Esophagus squamous epithelium (tissue), 5 donors: ENCODE measurements around the gene CDC42BPG. TPM values are rescaled to one million over a fixed set of nuclear protein-coding genes. Genes with fewer than 3 reads are reported as not detected.

Experiments used
- DNase-seq: peaks from one replicate; lab custom pipeline; 2025; lab: John Stamatoyannopoulos, UW
- H3K27ac ChIP-seq, 4 donors: fragments of 200-600 bp; sonication (generic); one replicate each; pipeline ENCODE4 v1.5.1; 2016 to 2019; ENCODE audit warnings: mild to moderate bottlenecking in 1 of 4
- H3K27me3 ChIP-seq, 4 donors: fragments of 200-600 bp; sonication (generic); 1 replicate in 3 of 4; 2 replicates in 1 of 4; pipeline versions ENCODE4 v1.5.1 to v1.6.0; 2017 to 2021; ENCODE audit warnings: antibody characterized with exemption in 1 of 4
- H3K36me3 ChIP-seq, 3 donors: fragments of 200-600 bp; sonication (generic); one replicate each; pipeline ENCODE4 v1.5.1; 2016 to 2019
- H3K4me1 ChIP-seq, 3 donors: fragments of 200-600 bp; sonication (generic); one replicate each; pipeline ENCODE4 v1.5.1; 2017 to 2019
- H3K4me3 ChIP-seq, 4 donors: fragments of 200-600 bp; sonication (generic); 1 replicate in 3 of 4; 2 replicates in 1 of 4; pipeline ENCODE4 v1.5.1; 2016 to 2019; ENCODE audit warnings: mild to moderate bottlenecking in 2 of 4, moderate library complexity in 1 of 4
- H3K9me3 ChIP-seq, 3 donors: fragments of 200-600 bp; sonication (generic); one replicate each; pipeline ENCODE4 v1.5.1; 2016 to 2019
- CTCF ChIP-seq, 6 experiments: fragments of 450-650 bp in 4 of 6; fragments of 200-600 bp in 2 of 6; sonication (generic) in 2 of 6; IDR thresholded peaks; one replicate each; pipeline ENCODE4 v1.5.1; 2016 to 2019; ENCODE audit warnings: antibody characterized with exemption in 6 of 6, mild to moderate bottlenecking in 4 of 6, moderate library complexity in 4 of 6
- POLR2A ChIP-seq, 4 donors: fragments of 450-650 bp; IDR thresholded peaks; one replicate each; pipeline ENCODE4 v1.6.1; 2017; ENCODE audit warnings: antibody characterized with exemption in 4 of 4, mild to moderate bottlenecking in 4 of 4, moderate library complexity in 3 of 4
- WGBS, 2 donors: methylation state at CpG; one replicate each; pipeline ENCODE4 v1.1.5; 2018; 5-methylcytosine and 5-hydroxymethylcytosine counted together
- intact Hi-C: fragments of 100-400 bp; cut with DNase I; formaldehyde crosslinking; loops from one replicate; pipeline ENCODE4 v1.15.0; 2022
- total RNA-seq, 4 donors: library from RNA; depleted of rRNA; stranded (reverse); fragments of >200 nt; gene quantifications; one replicate each; pipeline ENCODE4 v1.1.0, GENCODE V29; 2016
- donor health status: DM: yes; HTN: yes; CAD: no.

Gene CDC42BPG
- total RNA-seq, 4 donors from 2014 or later, result 16.4 to 48.5 (median 25.0) TPM

GRCh38 chr11:64777449-64778222 is 66.8 kb downstream of the CDC42BPG start:
- Histone ChIP-seq H3K4me3 (peak overlapping the region; percentile 86 to 99 (median 94)), H3K27ac (peak overlapping the region; percentile 99 to 100 (median 100)), H3K27me3 (no peaks in the 10 kb centered on the region), H3K36me3 (peaks cover 23 to 43% (median 32%) of the 10 kb centered on the region in 3 donors), H3K4me1 (peaks cover 21 to 57% (median 33%) of the 10 kb centered on the region in 3 donors), H3K9me3 (no peaks in the 10 kb centered on the region)
- intact Hi-C loops, result no loop called here
- 0% methylated on average over 5 to 7 of the region's 98 CpGs for whole genome bisulfite sequencing, 2 donors
- peak; percentile 43 for DNase-seq
- TF ChIP-seq CTCF (IDR thresholded peaks at IDR 0.05) (no peak), POLR2A (IDR thresholded peaks at IDR 0.05) (peak in 1 of 4 donors; percentile 28)

- Histone ChIP-seq H3K27me3 (no peaks in the 10 kb centered on the region), H3K4me1 (peaks cover 21 to 65% (median 36%) of the 10 kb centered on the region in 3 donors), H3K27ac (peak overlapping the region; percentile 99 to 100 (median 100)), H3K36me3 (peaks cover 24 to 50% (median 36%) of the 10 kb centered on the region in 3 donors), H3K4me3 (peak overlapping the region; percentile 86 to 99 (median 94)), H3K9me3 (no peaks in the 10 kb centered on the region)
- intact Hi-C loops, result no loop called here
- DNase-seq, result no peak
- no peak for TF ChIP-seq POLR2A (IDR thresholded peaks at IDR 0.05)
- no peak for TF ChIP-seq CTCF (IDR thresholded peaks at IDR 0.05)
- WGBS, 2 donors, result 17 to 18% methylated on average over 3 of the region's 3 CpGs
Measured at GRCh38 chr11:64776875-64777274, 67.6 kb downstream of the CDC42BPG start.

- peaks cover 27 to 55% (median 36%) of the 10 kb centered on the region in 3 donors for H3K36me3 ChIP-seq
- TF ChIP-seq POLR2A (IDR thresholded peaks at IDR 0.05) (no peak), CTCF (IDR thresholded peaks at IDR 0.05) (no peak)
- peak overlapping the region in 2 of 4 donors; percentile 99 to 100 for H3K27ac ChIP-seq
- peak overlapping the region; percentile 86 to 99 (median 94) for H3K4me3 ChIP-seq
- WGBS, 2 donors, result 42 to 54% methylated on average over 6 of the region's 6 CpGs
- peaks cover 21 to 69% (median 36%) of the 10 kb centered on the region in 3 donors for H3K4me1 ChIP-seq
- intact Hi-C loops, result no loop called here
- no peaks in the 10 kb centered on the region for H3K9me3 ChIP-seq
- no peak for DNase-seq
- no peaks in the 10 kb centered on the region for H3K27me3 ChIP-seq
Measured at GRCh38 chr11:64776425-64776824, 68.0 kb downstream of the CDC42BPG start.

- Histone ChIP-seq H3K4me1 (peaks cover 15 to 72% (median 30%) of the 10 kb centered on the region in 3 donors), H3K36me3 (peaks cover 45 to 78% (median 57%) of the 10 kb centered on the region in 3 donors), H3K4me3 (no peak overlapping the region), H3K27ac (no peak overlapping the region), H3K27me3 (no peaks in the 10 kb centered on the region), H3K9me3 (no peaks in the 10 kb centered on the region)
- TF ChIP-seq POLR2A (IDR thresholded peaks at IDR 0.05) (no peak), CTCF (IDR thresholded peaks at IDR 0.05) (no peak)
- intact Hi-C loops, result no loop called here
- 71 to 78% methylated on average over 5 of the region's 5 CpGs for WGBS, 2 donors
- no peak for DNase-seq
Measured at GRCh38 chr11:64774144-64774543, 70.3 kb downstream of the CDC42BPG start.

Other genes with a start within 250 kb of the CDC42BPG start
- gene NRXN2, start 121.5 kb downstream of the CDC42BPG start, total RNA-seq, result under 1 TPM in 1 of 4 donors, not detected in 3; 0.38 TPM
- 10 to 100 TPM in 1 of 4 donors, 1 to 10 TPM in 3; 2.6 to 13.2 (median 4.9) TPM for gene RASGRP2, start 100.5 kb downstream of the CDC42BPG start, total RNA-seq
- under 1 TPM; 0.27 to 0.95 (median 0.39) TPM for gene PYGM, start 84.7 kb downstream of the CDC42BPG start, total RNA-seq
- gene SF1, start 66.1 kb downstream of the CDC42BPG start, total RNA-seq, result 100 to 1,000 TPM; 136 to 292 (median 223) TPM
- 1 to 10 TPM; 3.6 to 9.0 (median 6.1) TPM for gene MAP4K2, start 41.4 kb downstream of the CDC42BPG start, total RNA-seq
- 10 to 100 TPM; 14.9 to 23.3 (median 17.0) TPM for gene MEN1, start 34.1 kb downstream of the CDC42BPG start, total RNA-seq
- gene EHD1, start 34.0 kb upstream of the CDC42BPG start, total RNA-seq, result 10 to 100 TPM; 29.5 to 44.0 (median 31.8) TPM
- 10 to 100 TPM; 14.1 to 26.1 (median 19.6) TPM for gene ATG2A, start 72.6 kb upstream of the CDC42BPG start, total RNA-seq
- gene PPP2R5B, start 80.0 kb upstream of the CDC42BPG start, total RNA-seq, result 10 to 100 TPM in 1 of 4 donors, 1 to 10 TPM in 3; 7.7 to 10.5 (median 8.6) TPM
- gene GPHA2, start 91.2 kb upstream of the CDC42BPG start, total RNA-seq, result not detected
- gene MAJIN, start 127.5 kb upstream of the CDC42BPG start, total RNA-seq, result not detected
- under 1 TPM in 2 of 4 donors, not detected in 2; 0.38 to 0.76 TPM for gene BATF2, start 152.3 kb upstream of the CDC42BPG start, total RNA-seq
- 10 to 100 TPM; 42.5 to 82.1 (median 65.0) TPM for gene ARL2, start 169.5 kb upstream of the CDC42BPG start, total RNA-seq
- 10 to 100 TPM in 3 of 4 donors, 1 to 10 TPM in 1; 9.8 to 18.6 (median 13.9) TPM for gene SNX15, start 182.8 kb upstream of the CDC42BPG start, total RNA-seq
- 10 to 100 TPM in 3 of 4 donors, 1 to 10 TPM in 1; 9.2 to 19.0 (median 15.1) TPM for gene SAC3D1, start 196.6 kb upstream of the CDC42BPG start, total RNA-seq
- gene NAALADL1, start 213.9 kb upstream of the CDC42BPG start, total RNA-seq, result 10 to 100 TPM in 1 of 4 donors, 1 to 10 TPM in 2, under 1 TPM in 1; 0.34 to 19.6 (median 3.1) TPM
- gene CDCA5, start 239.4 kb upstream of the CDC42BPG start, total RNA-seq, result 10 to 100 TPM in 1 of 4 donors, 1 to 10 TPM in 3; 3.1 to 14.3 (median 9.0) TPM
- gene ZFPL1, start 239.6 kb upstream of the CDC42BPG start, total RNA-seq, result 10 to 100 TPM; 24.0 to 52.2 (median 32.2) TPM